ENCODE results near the gene SEZ6L. TPM values are rescaled to one million over a fixed set of nuclear protein-coding genes. Genes with fewer than 3 reads are reported as not detected.

SEZ6L gene
- total and polyA plus RNA-seq, 2 experiments from 2014 or later = 0.43 to 0.44 TPM

GRCh38 chr22:26287382-26288225 is 118.3 kb downstream of the SEZ6L start:
- Histone ChIP-seq H3K36me3 (replicated peaks; ENCODE audit: insufficient read depth, low read depth) (no peaks in the 10 kb centered on the region), H2AFZ (no peak overlapping the region), H3K4me2 (no peak overlapping the region), H3K27me3 (peaks cover 8% of the 10 kb centered on the region), H3K9me2 (replicated peaks; ENCODE audit: insufficient read depth) (no peaks in the 10 kb centered on the region), H4K20me1 (ENCODE audit: insufficient read depth, poor library complexity, severe bottlenecking) (no peaks in the 10 kb centered on the region), H3K79me2 (no peaks in the 10 kb centered on the region), H3K27ac (no peak overlapping the region), H3K4me1 (ENCODE audit: insufficient read depth) (no peaks in the 10 kb centered on the region), H3K4me3 (no peak overlapping the region), H3K9me3 (ENCODE audit: low read depth) (no peaks in the 10 kb centered on the region)
- WGBS (ENCODE audit: low lambda C conversion rate, missing lambda C conversion rate) = 94% methylated on average over 7 of the region's 7 CpGs
- TF ChIP-seq EZH2 (IDR thresholded peaks at IDR 0.05; ENCODE audit: borderline replicate concordance) = no peak
- no peak for TF ChIP-seq EZH2phosphoT487 (IDR thresholded peaks at IDR 0.05; ENCODE audit: low read depth, severe bottlenecking, unreplicated experiment)
- TF ChIP-seq, protein P1, sequence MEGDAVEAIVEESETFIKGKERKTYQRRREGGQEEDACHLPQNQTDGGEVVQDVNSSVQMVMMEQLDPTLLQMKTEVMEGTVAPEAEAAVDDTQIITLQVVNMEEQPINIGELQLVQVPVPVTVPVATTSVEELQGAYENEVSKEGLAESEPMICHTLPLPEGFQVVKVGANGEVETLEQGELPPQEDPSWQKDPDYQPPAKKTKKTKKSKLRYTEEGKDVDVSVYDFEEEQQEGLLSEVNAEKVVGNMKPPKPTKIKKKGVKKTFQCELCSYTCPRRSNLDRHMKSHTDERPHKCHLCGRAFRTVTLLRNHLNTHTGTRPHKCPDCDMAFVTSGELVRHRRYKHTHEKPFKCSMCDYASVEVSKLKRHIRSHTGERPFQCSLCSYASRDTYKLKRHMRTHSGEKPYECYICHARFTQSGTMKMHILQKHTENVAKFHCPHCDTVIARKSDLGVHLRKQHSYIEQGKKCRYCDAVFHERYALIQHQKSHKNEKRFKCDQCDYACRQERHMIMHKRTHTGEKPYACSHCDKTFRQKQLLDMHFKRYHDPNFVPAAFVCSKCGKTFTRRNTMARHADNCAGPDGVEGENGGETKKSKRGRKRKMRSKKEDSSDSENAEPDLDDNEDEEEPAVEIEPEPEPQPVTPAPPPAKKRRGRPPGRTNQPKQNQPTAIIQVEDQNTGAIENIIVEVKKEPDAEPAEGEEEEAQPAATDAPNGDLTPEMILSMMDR (IDR thresholded peaks at IDR 0.05; ENCODE audit: poor library complexity) = no peak
- DNase-seq (ENCODE audit: low spot score) = no peak

GRCh38 chr22:26289611-26290101 is 120.4 kb downstream of the SEZ6L start:
- Histone ChIP-seq H3K36me3 (replicated peaks; ENCODE audit: insufficient read depth, low read depth) (no peaks in the 10 kb centered on the region), H3K4me2 (no peak overlapping the region), H3K27ac (no peak overlapping the region), H3K4me1 (ENCODE audit: insufficient read depth) (no peaks in the 10 kb centered on the region), H3K4me3 (no peak overlapping the region), H3K27me3 (peaks cover 7% of the 10 kb centered on the region), H3K9me2 (replicated peaks; ENCODE audit: insufficient read depth) (no peaks in the 10 kb centered on the region), H3K9me3 (ENCODE audit: low read depth) (no peaks in the 10 kb centered on the region), H3K79me2 (no peaks in the 10 kb centered on the region), H2AFZ (no peak overlapping the region), H4K20me1 (ENCODE audit: insufficient read depth, poor library complexity, severe bottlenecking) (no peaks in the 10 kb centered on the region)
- no peak for DNase-seq (ENCODE audit: low spot score)
- no peak for TF ChIP-seq EZH2 (IDR thresholded peaks at IDR 0.05; ENCODE audit: borderline replicate concordance)
- WGBS (ENCODE audit: low lambda C conversion rate, missing lambda C conversion rate) = 84% methylated on average over 13 of the region's 13 CpGs

DNA sequence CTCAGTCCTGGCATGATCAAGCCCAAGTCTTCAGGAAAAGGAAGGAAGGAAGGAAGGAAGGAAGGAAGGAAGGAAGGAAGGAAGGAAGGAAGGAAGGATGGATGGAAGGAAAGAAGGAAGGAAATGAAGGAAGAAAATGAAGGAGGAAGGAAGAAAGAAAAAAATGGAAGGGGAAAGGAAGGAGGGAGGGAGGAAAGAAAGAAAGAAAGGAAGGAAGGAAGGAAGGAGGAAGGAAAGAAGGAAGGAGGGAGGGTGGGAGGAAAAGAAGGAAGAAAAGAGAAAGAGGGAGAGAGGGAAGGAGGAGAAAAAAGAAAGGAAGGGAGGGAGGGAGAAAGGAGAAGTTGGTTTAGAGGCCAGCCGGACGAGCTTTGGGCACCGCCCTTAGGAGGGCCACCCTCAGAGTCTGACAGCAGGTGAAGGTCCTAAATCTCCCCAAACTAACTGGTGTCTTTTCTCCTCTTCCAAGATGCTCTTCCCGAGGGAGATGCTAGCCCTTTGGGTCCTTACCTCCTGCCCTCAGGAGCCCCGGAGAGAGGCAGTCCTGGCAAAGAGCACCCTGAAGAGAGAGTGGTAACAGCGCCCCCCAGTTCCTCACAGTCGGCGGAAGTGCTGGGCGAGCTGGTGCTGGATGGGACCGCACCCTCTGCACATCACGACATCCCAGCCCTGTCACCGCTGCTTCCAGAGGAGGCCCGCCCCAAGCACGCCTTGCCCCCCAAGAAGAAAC is 122.8 kb downstream of the SEZ6L start:
- Histone ChIP-seq H4K20me1 (ENCODE audit: insufficient read depth, poor library complexity, severe bottlenecking) (no peaks in the 10 kb centered on the region), H3K36me3 (replicated peaks; ENCODE audit: insufficient read depth, low read depth) (no peaks in the 10 kb centered on the region), H3K27ac (no peak overlapping the region), H3K79me2 (no peaks in the 10 kb centered on the region), H3K4me3 (no peak overlapping the region), H3K27me3 (peaks cover 11% of the 10 kb centered on the region), H3K9me3 (ENCODE audit: low read depth) (no peaks in the 10 kb centered on the region), H2AFZ (no peak overlapping the region), H3K4me2 (no peak overlapping the region), H3K9me2 (replicated peaks; ENCODE audit: insufficient read depth) (no peaks in the 10 kb centered on the region), H3K4me1 (ENCODE audit: insufficient read depth) (no peaks in the 10 kb centered on the region)
- WGBS (ENCODE audit: low lambda C conversion rate, missing lambda C conversion rate) = 90% methylated on average over 13 of the region's 14 CpGs
- TF ChIP-seq EZH2phosphoT487 (IDR thresholded peaks at IDR 0.05; ENCODE audit: low read depth, severe bottlenecking, unreplicated experiment) = no peak
- TF ChIP-seq, protein P1 (IDR thresholded peaks at IDR 0.05; ENCODE audit: poor library complexity) = no peak
- TF ChIP-seq EZH2 (IDR thresholded peaks at IDR 0.05; ENCODE audit: borderline replicate concordance) = no peak
- DNase-seq (ENCODE audit: low spot score) = no peak

GRCh38 chr22:26292667-26292995 is 123.4 kb downstream of the SEZ6L start:
- no peak overlapping the region for H2AFZ ChIP-seq
- no peak overlapping the region for H3K27ac ChIP-seq
- DNase-seq (ENCODE audit: low spot score) = no peak
- H3K4me1 ChIP-seq (ENCODE audit: insufficient read depth) = no peaks in the 10 kb centered on the region
- no peaks in the 10 kb centered on the region for H3K36me3 ChIP-seq (replicated peaks; ENCODE audit: insufficient read depth, low read depth)
- WGBS (ENCODE audit: low lambda C conversion rate, missing lambda C conversion rate) = 91% methylated on average over 12 of the region's 13 CpGs
- TF ChIP-seq EZH2 (IDR thresholded peaks at IDR 0.05; ENCODE audit: borderline replicate concordance) (no peak), EZH2phosphoT487 (IDR thresholded peaks at IDR 0.05; ENCODE audit: low read depth, severe bottlenecking, unreplicated experiment) (no peak)
- TF ChIP-seq, protein P1 (IDR thresholded peaks at IDR 0.05; ENCODE audit: poor library complexity) = no peak
- H3K4me2 ChIP-seq = no peak overlapping the region
- H3K9me3 ChIP-seq (ENCODE audit: low read depth) = no peaks in the 10 kb centered on the region
- H3K27me3 ChIP-seq = peaks cover 11% of the 10 kb centered on the region
- H3K4me3 ChIP-seq = no peak overlapping the region
- no peaks in the 10 kb centered on the region for H3K9me2 ChIP-seq (replicated peaks; ENCODE audit: insufficient read depth)
- H3K79me2 ChIP-seq = no peaks in the 10 kb centered on the region
- no peaks in the 10 kb centered on the region for H4K20me1 ChIP-seq (ENCODE audit: insufficient read depth, poor library complexity, severe bottlenecking)

Data from hepatocyte (in vitro differentiated cells).